GM18867 (cell line): ENCODE results near the gene SC5D.
A peak's percentile ranks its signal among the peaks of the same experiment; 100 is the strongest.

ENCODE experiments used
- ATAC-seq: cut with Tn5 transposase; IDR thresholded peaks from one replicate; pipeline ENCODE4 v1.9.1; 2021; ENCODE audit warnings: mild to moderate bottlenecking, moderate library complexity; ENCODE audit not compliant: unreplicated experiment

The SC5D gene, protein sequence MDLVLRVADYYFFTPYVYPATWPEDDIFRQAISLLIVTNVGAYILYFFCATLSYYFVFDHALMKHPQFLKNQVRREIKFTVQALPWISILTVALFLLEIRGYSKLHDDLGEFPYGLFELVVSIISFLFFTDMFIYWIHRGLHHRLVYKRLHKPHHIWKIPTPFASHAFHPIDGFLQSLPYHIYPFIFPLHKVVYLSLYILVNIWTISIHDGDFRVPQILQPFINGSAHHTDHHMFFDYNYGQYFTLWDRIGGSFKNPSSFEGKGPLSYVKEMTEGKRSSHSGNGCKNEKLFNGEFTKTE

DNA sequence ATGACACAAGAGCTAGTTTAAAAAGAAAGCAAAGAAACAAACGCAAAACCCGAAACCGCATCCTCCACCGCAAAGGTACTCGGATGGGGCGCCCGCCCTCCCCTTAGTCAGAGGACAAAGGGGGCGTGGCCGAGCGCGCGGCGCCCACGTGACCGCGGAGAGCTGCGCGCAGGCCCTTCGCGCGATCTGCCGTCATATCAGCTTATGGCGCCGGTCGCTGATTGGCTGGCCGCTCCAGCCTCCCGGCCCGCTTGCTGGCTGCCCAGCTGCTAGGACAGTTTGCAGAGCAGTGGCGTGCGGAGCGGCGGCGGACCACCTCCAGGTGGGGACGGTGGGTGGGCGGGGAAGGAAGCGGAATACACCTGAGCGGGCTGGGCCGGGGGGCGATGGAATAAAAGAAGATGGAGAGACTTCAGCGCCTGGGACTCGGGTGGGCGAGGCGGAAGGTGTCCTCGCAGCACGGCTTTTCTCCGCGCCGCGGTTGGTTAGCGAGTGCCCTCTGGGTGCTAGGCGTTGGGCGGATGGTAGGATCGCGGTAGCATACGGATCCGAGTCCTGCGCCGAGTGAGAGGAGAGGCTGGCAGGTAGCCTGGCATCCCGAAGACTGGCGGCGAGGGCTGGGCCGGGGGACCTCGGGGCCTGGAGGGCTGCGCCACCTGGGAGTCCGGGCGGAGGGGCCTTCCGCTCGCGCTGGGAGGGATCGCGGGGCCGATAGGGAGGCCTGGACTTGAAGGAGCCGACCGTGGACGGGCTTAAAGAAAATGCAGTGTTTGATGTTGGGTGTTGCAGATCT lies at the start of gene SC5D:
Gene SC5D (plus strand): TSS at position 277 of the 793 bp plus-strand sequence. CDS start 10,605 bp downstream, outside the sequence.
- ATAC-seq, result peak; percentile 97

DNA sequence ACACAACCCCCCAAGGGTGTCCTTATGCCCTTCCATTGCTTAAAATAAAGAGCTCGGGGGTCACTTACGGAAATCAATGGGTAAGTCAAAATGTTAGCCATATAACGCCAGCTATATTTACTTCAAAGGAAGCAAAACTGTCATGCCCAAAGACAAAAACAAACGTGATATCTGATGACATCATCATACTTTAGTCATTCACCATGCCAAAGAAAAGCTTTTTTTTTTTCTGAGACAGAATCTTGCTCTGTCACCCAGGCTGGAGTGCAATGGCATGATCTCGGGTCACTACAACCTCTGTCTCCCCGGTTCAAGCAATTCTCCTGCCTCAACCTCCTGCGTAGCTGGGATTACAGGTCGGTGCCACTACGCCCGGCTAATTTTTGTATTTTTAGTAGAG lies 47.7 kb upstream of the SC5D start:
- no peak for ATAC-seq

DNA sequence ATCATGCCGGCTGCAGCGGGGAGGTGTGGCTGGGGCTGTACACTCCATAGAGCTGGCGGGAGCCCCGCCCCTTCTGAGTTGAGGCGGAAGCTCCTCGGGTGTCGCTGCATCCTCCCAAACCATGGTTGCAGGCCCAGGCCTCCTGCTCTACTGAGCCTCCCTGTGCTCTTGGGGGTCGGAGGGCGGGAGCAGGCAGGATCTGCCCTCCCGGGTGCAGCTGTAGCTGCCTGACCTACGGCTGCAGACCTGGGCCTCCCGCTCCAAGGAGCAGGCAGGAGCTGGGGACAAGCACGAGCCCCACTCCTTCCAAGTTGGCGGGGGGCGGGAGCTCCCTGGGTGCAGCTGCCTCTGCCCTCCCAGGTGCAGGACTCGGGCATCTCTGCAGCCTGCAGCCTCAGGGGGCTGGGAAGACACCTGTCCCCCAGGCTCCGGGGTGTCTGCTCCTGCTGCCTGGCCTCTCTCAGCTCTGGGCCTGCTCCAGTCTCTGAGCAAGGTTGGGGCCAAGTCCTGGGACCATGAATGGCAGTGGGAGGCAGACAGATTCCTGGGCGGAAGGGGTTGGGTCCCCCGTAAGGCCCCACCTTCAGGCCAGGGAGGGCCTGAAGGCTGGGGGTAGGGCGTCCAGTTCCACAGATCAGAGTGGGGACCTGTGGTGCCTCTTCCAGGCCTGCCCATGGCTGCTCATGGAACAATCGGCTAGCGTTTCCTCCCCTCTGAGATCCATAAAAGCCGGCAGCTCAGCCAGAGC lies 46.4 kb upstream of the SC5D start:
- ATAC-seq, result no peak

DNA sequence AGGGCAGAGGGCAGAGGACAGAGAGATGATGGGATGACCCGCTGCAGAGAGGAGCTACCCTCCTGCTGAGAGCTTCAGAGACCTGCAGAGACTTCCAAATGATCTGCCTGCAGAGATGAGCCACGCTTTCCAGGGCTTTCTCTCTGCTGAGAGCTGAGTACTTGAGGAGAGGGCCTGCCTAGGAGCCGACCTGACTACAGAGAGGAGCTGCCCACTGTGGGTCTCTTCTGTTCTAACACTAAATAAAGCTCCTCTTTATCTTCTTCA lies 45.9 kb upstream of the SC5D start:
- ATAC-seq, result no peak

DNA sequence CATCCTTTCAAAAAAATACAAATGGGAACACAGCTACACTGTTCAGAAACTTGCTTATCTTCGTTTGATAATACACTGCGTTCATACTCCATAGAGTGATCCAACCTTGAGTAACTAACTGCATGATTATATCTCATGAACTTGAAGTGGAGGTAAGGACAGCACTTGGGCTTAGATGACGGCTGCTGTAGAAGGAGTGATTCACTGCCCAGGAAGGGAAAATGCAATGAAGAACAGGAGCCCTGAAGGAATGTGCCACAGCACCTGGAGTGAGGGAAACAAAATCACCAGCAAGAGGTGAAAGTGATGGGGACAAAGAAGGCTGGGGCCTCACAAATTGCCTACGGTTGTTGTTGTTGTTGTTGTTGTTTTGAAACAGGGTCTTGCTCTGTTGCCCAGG lies 44.1 kb upstream of the SC5D start:
- ATAC-seq, result no peak

DNA sequence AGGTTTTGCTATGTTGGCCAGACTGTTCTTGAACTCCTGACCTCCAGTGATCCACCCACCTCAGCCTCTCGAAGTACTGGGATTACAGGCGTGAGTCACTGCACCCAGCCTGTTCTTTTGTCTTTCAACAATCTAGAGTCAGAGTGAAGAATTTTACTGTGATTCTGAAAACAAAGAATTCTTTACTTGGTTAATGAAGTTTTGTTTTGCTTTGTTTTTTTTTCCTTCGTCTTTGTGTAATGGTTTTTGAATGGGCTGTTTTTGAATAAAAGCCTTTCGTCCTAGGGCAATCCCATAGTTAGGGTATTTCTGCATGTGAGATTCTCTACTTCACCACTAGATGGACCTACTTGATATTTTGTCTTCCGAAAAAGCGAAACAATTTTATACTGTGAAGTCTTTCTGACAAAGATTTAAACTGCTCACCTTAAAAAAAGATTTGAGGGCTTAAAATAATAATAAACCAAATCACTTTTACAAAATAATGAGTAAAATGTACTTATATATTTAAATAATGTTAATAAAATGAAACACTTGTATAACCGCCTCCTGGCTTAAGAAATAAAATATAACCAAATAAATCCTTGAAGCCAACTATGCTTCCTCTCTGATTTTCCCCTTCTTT lies 43.4 kb upstream of the SC5D start:
- ATAC-seq, result peak; percentile 67

DNA sequence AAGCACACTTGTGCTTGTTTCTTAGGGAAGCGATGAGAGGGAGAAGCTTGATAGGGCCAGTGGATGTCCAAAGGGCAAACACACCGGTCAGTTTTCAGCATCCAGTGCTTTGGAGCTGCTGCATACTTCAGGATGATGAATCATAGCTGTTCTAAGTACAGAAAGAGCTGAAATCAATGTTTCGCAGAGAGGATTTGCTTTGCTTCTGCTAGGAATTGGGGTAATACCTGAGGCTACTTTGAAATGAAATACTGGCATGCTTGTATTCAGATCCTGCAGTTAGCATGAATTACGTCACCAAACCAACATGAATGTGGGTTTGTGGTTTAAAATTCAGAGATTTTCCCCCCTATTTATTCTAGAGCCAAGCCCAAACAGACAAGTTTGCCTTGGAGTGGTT lies 41.7 kb upstream of the SC5D start:
- no peak for ATAC-seq

DNA sequence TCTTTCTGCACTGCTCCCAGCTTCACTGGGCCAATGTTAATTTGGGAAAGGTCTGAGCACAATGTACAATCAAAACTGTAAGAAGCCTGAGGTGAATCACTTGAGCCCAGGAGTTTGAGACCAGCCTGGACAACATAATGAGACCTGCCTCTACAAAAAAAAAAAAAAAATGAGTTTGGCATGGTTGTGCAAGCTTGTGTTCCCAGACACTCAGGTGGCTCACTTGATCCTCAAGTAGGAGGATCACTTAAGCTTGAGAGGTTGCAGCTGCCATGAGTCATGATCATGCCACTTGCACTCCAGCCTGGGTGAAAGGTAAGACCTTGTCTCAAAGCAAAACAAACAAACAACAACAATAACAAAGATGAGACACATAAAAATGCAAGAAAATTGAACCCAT lies 38.6 kb upstream of the SC5D start:
- ATAC-seq, result no peak

DNA sequence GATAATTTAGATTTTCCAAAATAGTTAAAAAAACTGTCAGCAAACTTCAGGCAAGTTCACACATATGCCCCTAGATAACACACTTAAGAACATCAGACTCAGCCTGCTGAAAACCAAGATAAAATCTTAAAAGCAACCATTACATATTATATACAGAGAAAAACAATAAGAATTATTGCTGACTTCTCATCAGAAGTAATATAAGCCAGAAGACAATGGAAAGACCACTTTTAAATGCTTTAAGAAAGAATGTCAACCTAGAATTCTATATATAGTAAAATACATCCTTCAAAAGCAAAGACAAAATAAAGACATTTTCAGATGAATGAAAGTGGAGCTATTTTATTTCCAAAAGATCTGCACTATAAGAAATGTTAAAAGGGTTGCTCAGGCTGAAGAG lies 37.8 kb upstream of the SC5D start:
- ATAC-seq, result no peak

DNA sequence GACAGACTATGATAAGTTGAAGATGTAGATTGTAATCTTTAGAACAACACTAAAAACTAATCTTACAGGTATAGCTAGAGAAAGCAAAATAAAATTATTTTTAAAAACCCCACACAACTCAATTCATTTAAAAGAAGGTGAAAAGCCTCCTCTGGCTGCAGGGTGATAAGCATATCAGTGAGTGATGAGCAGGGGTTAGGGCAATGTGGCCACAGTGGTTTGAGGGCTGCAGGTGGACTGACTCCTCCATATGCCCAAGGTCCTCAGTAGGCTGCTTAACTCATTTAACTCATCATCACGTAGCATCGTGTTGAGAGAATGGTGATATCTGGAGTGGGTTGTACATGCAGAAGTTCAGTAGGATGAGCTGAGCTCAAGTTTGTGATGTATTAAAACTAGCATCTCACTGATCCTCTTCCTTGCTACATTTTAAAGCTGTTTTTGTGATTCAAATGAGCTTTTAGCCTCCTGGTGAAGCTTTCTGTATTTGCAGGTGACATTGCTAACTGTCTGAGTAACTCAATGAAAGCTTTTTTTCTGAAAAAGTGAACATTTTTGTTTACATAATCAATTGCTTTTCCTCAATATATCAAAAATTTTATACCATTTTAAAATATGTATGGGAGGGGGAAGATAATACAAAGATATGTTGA lies 37.0 kb upstream of the SC5D start:
- no peak for ATAC-seq

DNA sequence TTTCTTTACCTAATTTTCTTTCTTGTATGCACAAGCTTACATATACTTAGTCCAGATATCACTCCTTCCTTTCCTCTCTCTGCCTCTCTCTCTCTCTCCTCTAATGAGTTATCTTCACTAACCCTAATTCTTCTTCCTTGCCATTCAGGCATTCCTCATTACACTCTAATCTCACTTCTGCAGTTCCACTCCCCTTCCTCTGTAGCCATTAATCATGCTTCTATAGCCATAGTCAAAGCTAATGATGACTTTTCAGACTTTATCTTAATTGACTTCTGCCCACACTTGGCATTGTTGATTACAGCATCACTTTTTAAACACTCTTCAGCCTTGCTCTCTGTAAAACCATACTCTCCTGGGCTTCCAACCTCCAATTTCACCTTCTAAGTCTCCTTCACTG lies 35.3 kb upstream of the SC5D start:
- no peak for ATAC-seq

DNA sequence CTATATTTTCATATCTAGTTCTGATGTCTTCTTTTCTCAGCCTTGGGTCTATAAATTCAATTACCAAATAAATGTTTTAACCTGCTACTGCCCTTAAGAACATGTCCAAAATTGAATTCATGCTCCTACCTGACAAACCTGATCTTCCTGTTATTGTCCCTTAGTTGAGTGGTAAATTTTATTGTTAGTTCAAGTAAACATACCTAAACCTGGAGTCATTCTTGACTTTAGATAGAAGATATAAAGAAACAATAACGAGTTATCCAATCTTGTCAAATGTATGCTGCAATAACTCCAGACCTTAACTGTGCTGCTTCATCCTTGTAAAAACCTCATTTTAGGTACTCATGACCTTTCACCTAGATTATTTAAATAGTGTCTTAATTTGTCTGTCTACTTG lies 34.6 kb upstream of the SC5D start:
- ATAC-seq, result no peak

DNA sequence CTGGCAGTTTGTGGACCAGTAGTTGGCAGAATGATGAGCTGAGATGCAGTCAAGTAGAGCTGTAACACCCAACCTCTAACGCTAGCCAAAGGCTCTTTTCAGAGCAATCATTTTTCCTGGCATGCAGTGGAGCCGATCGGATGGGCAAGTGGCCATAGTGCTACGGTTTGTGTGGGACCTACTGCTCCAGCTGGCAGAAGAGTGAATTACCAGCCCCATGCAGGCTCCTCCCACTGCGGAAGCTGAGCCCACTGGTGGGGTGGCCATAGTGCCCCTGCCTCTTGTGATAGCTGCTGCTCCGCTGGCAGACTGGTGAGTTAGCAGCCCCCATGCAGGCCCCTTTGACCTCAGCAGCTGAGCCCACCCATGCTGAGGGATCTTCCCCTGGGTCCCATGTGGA lies 27.0 kb upstream of the SC5D start:
- no peak for ATAC-seq

DNA sequence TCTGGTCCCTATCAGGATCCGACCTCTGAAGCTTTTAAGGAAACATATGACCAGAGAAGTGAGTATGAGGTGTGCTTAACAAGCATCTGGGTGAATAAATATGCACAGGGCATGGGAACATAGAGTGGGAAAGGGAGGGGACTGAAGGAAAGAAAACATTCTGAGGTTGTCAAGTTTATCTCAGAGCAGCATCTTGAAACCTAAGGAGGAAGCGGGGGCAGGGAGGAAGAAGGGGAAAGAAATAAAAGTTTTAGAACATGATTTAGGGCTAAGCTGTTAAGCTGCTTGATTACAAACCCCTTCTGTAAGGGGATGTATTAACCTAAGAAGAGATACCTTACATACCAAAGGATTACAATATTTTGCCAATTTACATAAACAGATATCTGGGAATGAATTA lies 24.0 kb upstream of the SC5D start:
- ATAC-seq, result no peak

DNA sequence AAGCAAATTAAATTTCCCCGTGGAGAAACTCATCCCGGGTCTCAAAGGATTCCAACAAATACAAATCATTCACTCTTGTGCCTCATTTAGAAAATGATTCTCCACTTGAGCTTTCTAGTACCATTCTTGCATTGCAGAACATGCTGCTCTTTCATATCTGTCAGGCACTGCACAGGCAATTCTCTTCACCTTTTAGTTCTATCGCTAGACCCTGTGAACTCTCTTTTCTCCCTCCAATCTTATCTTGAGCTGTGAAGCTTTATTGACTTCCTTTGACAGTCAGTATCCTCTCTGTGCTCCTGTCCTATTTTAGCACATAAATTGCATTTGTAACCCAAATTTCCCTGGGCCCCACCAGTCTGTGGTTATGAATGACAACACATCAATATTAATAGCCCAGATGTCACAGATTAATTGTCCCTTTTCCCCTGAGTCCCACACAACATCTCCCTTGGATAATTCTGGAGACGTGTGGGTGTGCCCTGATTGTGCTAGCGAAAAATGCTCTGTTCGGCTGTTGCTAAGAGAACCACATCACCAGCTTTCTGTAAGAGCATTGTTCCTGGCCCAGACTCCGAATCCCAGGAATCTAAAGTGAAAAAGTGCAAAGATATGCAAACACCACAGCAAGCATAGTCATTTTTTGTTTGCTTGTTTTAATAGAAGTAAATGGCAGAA lies 22.4 kb upstream of the SC5D start:
- no peak for ATAC-seq

DNA sequence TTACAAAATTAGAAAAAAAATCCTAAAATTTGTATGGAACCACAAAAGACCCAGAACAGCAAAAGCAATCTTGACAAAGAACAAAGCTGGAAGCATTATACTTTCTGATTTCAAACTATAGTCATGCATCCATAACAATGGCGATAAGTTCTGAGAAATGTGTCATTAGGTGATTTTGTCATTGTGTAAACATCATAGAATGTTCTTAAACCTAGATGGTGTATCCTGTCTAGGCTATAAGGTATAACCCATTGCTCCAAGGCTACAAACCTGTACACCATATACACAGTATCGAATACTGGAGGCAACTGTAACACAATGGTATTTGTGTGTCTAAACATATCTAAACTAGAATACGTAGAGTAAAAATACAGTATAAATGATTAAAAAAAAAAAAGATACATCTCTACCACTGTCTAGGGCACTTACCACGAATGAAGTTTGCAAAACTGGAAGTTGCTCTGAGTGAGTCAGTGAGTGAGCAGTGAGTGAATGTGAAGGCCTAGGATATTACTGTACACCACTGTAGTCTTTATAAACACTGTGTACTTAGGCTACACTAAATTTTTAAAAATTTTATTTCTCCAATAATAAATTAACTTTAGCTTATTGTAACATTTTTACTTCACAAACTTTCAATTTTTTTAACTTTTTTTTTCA lies 18.1 kb upstream of the SC5D start:
- ATAC-seq, result no peak

DNA sequence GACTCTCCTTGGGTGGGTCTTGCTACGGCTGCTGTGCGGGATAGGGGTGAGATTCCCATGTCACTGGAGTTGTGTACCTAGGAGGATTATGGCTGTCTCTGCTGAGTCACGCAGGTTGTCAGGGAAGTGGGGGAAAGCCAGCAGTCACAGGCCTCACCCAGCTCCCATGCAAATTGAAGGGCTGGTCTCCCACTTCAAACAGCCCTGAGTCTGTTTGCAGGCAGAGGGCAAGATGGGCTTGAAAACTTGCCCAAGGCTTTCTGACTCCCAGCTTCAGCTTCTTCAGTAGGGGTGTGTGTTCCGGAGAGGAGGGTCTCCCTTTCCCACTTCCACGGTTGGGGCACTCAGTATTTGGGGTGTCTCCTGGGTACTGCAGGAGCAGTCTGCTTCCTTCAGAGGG lies 10.9 kb upstream of the SC5D start:
- ATAC-seq, result no peak

DNA sequence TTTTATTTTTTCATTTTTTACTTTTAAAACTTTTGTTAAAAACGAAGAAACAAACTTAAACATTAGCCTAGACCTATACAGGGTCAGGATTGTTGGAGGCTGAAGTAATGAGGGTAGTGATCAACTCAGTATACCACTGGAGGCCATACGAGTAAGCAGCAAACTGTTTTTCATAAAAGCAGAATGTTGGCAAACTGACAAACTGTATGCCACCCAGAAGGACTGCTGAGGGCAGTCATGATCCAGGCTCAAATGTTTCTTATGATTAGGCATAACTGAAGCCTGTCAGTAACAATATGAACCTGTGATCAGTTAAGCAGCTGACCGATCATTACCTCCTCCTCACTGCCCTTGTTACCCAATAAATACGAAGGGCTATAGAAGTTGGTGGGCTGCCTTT lies 10.2 kb upstream of the SC5D start:
- no peak for ATAC-seq

DNA sequence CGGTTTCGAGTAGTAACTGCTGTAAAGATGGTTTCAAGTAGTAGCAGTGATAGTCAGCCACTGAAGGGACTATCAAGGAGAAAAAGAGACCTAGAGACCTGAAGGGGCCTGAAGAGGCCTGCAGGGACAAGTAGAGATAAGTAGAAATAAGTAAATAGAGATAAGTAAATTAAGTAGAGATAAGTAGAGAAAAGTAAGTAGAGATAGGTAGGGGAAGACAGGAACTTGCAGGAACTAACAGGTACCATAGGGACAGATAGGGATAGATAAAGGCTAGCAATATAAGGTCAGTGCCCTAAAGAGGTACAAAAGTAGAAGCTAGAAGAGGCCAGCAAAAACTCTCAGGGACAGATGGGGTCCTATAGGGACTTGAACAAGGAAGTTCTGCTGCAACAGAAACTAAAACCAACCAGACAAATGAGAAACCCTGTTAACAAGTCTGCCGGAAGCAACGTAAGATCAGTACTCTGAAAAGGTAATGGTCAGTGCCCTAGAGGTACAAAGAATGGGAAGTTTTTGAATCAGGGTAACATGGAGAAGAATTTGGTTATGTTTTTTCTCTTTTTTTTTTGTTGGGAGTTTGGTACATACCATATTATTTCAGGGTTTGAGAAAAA lies 9.6 kb upstream of the SC5D start:
- peak; percentile 86 for ATAC-seq

DNA sequence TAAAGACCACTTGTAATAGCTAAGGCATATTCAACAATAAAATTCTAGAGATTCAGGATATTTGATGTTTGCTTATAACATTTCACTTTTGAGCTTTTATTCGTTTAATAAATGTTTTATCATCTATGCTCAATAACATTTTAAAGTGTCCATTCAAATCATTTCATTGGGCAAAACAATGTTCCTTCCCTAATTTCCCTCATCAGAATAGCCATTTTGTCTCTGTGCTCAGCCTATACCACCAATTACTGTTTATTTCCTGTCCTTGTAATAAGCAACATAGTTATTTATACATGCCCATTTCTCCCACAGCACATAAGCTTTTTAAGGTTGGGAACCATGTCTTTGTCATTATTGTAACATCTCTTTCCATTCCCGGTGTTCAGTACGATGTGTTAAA lies 1.3 kb upstream of the SC5D start:
- no peak for ATAC-seq
